Gastrocnemius medialis (tissue), 4 donors: ENCODE measurements around the gene DNPEP. TPM values are rescaled to one million over a fixed set of nuclear protein-coding genes. Genes with fewer than 3 reads are reported as not detected.

Experiments
- ATAC-seq, 2 donors: fragments of 150-250 bp; one replicate each; pipeline ENCODE4 v1.9.1; 2016
- DNase-seq, 2 donors: peaks; one replicate each; pipeline ENCODE4 v3.0.0-alpha.2; 2019
- H3K27ac ChIP-seq, 4 donors: fragments of 200-600 bp; sonication (generic); 1 replicate in 1 of 4; 2 replicates in 3 of 4; pipeline ENCODE4 v1.5.1; 2016 to 2018; ENCODE audit warnings: mild to moderate bottlenecking in 2 of 4, moderate library complexity in 1 of 4
- H3K27me3 ChIP-seq, 3 donors: fragments of 200-600 bp; sonication (generic) in 2 of 3; 1 replicate in 1 of 3; 2 replicates in 2 of 3; pipeline versions ENCODE4 v1.5.1 to v1.6.0; 2016 to 2019; ENCODE audit warnings: mild to moderate bottlenecking in 1 of 3, moderate library complexity in 1 of 3
- H3K36me3 ChIP-seq, 2 donors: fragments of 200-600 bp; sonication (generic) in 1 of 2; one replicate each; pipeline ENCODE4 v1.5.1; 2017 to 2018
- H3K4me1 ChIP-seq, 2 donors: fragments of 200-600 bp; sonication (generic) in 1 of 2; one replicate each; pipeline ENCODE4 v1.5.1; 2016 to 2017; ENCODE audit warnings: mild to moderate bottlenecking in 2 of 2
- H3K4me3 ChIP-seq, 4 donors: fragments of 200-600 bp; sonication (generic) in 3 of 4; 1 replicate in 1 of 4; 2 replicates in 3 of 4; pipeline ENCODE4 v1.5.1; 2016 to 2019; ENCODE audit warnings: mild to moderate bottlenecking in 2 of 4
- H3K9me3 ChIP-seq, 3 donors: fragments of 200-600 bp; sonication (generic) in 2 of 3; 1 replicate in 1 of 3; 2 replicates in 2 of 3; pipeline ENCODE4 v1.5.1; 2016 to 2019
- POLR2A ChIP-seq, 2 donors: fragments of 450-650 bp; IDR thresholded peaks; one replicate each; pipeline ENCODE4 v1.6.1; 2017; ENCODE audit warnings: antibody characterized with exemption in 2 of 2, mild to moderate bottlenecking in 2 of 2, moderate library complexity in 2 of 2
- in situ Hi-C, 4 donors: fragments of 200-750 bp; cut with MboI; loops; one replicate each; pipeline versions ENCODE4 v1.15.0 to v1.8.0; 2017; ENCODE audit warnings: low sequenced_read_pairs in 4 of 4
- intact Hi-C: fragments of 100-400 bp; cut with DNase I; formaldehyde crosslinking; loops from one replicate; pipeline ENCODE4 v1.15.1; 2023; ENCODE audit warnings: low total_unique reads
- total RNA-seq, 4 donors: library from RNA; depleted of rRNA; stranded (reverse); fragments of >200 nt; gene quantifications; one replicate each; pipeline versions ENCODE4 v1.1.0 to v1.2.3, GENCODE V29; 2016
- TF ChIP-seq, protein P1 (sequence below), 5 experiments: fragments of 450-650 bp in 3 of 5; fragments of 200-600 bp in 2 of 5; sonication (generic) in 2 of 5; IDR thresholded peaks in 4 of 5; conservative IDR thresholded peaks in 1 of 5; 1 replicate in 4 of 5; 2 replicates in 1 of 5; pipeline ENCODE4 v1.5.1; 2016 to 2019; ENCODE audit warnings: antibody characterized with exemption in 5 of 5, mild to moderate bottlenecking in 3 of 5, moderate library complexity in 3 of 5

The DNPEP gene
- total RNA-seq, 4 donors from 2014 or later: 56.0 to 147 (median 65.3) TPM

DNA sequence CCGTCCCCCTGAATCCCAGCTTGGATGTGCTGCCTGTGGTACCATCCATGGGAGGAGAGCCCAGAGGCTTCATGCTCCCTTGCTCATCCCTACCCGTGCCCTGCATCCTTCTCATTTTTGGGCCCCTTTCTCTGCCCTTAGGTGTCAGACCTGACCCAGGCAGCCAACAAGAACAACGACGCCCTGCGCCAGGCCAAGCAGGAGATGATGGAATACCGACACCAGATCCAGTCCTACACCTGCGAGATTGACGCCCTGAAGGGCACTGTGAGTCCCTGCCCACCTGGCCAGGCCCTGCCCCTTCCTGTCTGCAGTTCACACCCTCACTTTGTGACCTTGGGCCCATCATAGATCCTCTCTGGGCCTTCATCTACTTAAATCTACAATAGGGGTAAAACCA is 33.0 kb upstream of the DNPEP start:
- peaks cover 0 to 53% of the 10 kb centered on the region in 2 donors for H3K36me3 ChIP-seq
- peak overlapping the region; percentile 95 to 100 (median 98) for H3K27ac ChIP-seq
- H3K27me3 ChIP-seq: no peaks in the 10 kb centered on the region
- ATAC-seq: no peak
- in situ Hi-C loops: no loop called here
- no peaks in the 10 kb centered on the region for H3K9me3 ChIP-seq
- H3K4me3 ChIP-seq: peak overlapping the region; percentile 75 to 95 (median 83)
- TF ChIP-seq POLR2A (IDR thresholded peaks at IDR 0.05): no peak
- TF ChIP-seq, protein P1, sequence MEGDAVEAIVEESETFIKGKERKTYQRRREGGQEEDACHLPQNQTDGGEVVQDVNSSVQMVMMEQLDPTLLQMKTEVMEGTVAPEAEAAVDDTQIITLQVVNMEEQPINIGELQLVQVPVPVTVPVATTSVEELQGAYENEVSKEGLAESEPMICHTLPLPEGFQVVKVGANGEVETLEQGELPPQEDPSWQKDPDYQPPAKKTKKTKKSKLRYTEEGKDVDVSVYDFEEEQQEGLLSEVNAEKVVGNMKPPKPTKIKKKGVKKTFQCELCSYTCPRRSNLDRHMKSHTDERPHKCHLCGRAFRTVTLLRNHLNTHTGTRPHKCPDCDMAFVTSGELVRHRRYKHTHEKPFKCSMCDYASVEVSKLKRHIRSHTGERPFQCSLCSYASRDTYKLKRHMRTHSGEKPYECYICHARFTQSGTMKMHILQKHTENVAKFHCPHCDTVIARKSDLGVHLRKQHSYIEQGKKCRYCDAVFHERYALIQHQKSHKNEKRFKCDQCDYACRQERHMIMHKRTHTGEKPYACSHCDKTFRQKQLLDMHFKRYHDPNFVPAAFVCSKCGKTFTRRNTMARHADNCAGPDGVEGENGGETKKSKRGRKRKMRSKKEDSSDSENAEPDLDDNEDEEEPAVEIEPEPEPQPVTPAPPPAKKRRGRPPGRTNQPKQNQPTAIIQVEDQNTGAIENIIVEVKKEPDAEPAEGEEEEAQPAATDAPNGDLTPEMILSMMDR (IDR thresholded peaks at IDR 0.05 in 4 of 5, conservative IDR thresholded peaks at IDR 0.05 in 1 of 5): no peak
- intact Hi-C loops: loop anchor here (10.0 kb wide), 1 partner anchor 1586 kb away; no protein-coding TSS in a partner anchor
- H3K4me1 ChIP-seq: peaks cover 40 to 71% of the 10 kb centered on the region in 2 donors
- DNase-seq: peak in 1 of 2 donors; percentile 51

DNA sequence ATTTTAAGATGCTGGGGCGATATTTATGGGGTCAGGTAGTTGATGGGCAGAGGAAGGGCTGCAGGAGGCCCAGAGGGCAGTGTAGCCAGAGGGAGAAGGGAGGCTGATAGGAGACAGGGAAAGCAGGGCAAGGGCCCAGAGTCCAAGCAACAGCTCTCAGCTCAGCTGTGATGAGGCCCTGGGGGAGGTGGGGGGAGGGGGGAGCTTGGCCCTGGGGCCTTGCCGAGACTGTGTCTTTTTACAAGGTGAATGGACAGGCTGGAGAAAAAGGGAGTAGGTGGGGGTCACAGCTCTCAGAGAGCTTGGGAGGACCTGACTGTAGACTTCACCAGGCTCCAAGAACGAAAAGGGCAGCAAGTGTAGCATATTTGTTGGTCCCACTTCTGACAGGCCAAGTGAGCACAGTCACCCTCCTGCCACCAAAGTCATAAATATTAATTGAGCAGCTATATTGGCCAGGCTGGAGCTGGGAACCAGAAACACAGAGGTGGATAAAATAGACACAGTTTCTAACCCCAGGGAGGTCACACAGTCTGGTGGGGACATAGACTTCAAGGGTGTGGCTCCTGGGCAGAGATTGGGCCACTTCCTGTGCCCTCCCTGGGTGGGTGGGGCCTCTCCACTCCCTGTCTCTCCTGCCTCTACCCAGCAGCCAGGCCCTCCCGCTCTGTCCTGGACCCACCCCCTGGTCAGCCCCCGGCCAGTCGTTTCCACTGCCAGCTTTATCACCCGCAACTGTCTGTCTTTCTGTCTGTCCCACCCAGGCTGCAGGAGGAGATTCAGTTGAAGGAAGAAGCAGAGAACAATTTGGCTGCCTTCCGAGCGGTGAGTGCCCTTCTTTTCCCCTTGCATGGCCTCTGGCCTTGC is 31.9 kb upstream of the DNPEP start:
- H3K27me3 ChIP-seq: no peaks in the 10 kb centered on the region
- H3K36me3 ChIP-seq: peaks cover 0 to 42% of the 10 kb centered on the region in 2 donors
- DNase-seq: peak; percentile 89 to 95
- in situ Hi-C loops (no loop called here), intact Hi-C loops (loop anchor here (2.0 to 10.0 kb wide), 2 partner anchors 15 to 1585 kb away; partner anchors contain the start of gene SPEG)
- TF ChIP-seq, protein P1 (IDR thresholded peaks at IDR 0.05 in 4 of 5, conservative IDR thresholded peaks at IDR 0.05 in 1 of 5): no peak
- TF ChIP-seq POLR2A (IDR thresholded peaks at IDR 0.05): peak; percentile 78 to 86
- H3K4me3 ChIP-seq: peak overlapping the region; percentile 75 to 95 (median 83)
- H3K27ac ChIP-seq: peak overlapping the region; percentile 95 to 100 (median 98)
- H3K9me3 ChIP-seq: no peaks in the 10 kb centered on the region
- peak; percentile 57 to 61 for ATAC-seq
- H3K4me1 ChIP-seq: peaks cover 52 to 77% of the 10 kb centered on the region in 2 donors

DNA sequence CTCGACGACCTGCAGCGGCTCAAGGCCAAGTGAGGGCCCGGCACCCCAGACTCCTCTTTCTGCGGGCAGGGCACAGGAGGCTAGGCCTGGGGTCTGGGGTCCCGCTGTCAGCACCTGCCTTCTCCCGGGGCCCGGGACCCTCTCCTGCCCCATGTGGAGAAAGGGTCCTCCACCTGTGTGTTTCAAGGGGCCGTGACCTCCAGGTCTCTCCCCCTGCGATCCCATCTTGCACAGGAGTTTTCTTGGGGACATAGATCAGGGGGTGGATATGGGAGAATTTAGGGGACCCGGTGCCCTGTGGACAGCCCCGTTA is 31.3 kb upstream of the DNPEP start:
- Histone ChIP-seq H3K4me1 (peaks cover 52 to 71% of the 10 kb centered on the region in 2 donors), H3K36me3 (peaks cover 0 to 37% of the 10 kb centered on the region in 2 donors), H3K4me3 (peak overlapping the region; percentile 75 to 95 (median 83)), H3K27me3 (no peaks in the 10 kb centered on the region), H3K9me3 (no peaks in the 10 kb centered on the region), H3K27ac (peak overlapping the region; percentile 95 to 100 (median 98))
- in situ Hi-C loops (no loop called here), intact Hi-C loops (loop anchor here (2.0 kb wide), 1 partner anchor 16 kb away; the partner anchor contains the start of gene SPEG)
- DNase-seq: no peak
- no peak for ATAC-seq
- TF ChIP-seq, protein P1 (IDR thresholded peaks at IDR 0.05 in 4 of 5, conservative IDR thresholded peaks at IDR 0.05 in 1 of 5): no peak
- no peak for TF ChIP-seq POLR2A (IDR thresholded peaks at IDR 0.05)

DNA sequence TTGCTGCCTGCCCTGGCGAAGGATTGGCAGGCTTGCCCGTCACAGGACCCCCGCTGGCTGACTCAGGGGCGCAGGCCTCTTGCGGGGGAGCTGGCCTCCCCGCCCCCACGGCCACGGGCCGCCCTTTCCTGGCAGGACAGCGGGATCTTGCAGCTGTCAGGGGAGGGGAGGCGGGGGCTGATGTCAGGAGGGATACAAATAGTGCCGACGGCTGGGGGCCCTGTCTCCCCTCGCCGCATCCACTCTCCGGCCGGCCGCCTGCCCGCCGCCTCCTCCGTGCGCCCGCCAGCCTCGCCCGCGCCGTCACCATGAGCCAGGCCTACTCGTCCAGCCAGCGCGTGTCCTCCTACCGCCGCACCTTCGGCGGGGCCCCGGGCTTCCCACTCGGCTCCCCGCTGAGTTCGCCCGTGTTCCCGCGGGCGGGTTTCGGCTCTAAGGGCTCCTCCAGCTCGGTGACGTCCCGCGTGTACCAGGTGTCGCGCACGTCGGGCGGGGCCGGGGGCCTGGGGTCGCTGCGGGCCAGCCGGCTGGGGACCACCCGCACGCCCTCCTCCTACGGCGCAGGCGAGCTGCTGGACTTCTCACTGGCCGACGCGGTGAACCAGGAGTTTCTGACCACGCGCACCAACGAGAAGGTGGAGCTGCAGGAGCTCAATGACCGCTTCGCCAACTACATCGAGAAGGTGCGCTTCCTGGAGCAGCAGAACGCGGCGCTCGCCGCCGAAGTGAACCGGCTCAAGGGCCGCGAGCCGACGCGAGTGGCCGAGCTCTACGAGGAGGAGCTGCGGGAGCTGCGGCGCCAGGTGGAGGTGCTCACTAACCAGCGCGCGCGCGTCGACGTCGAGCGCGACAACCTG is 30.7 kb upstream of the DNPEP start, which contains the start of gene DES:
TSS of gene DES (plus strand) at position 223 of the 857 bp plus-strand sequence. CDS start at position 309, 86 bp downstream.
- H3K4me1 ChIP-seq: peaks cover 52 to 65% of the 10 kb centered on the region in 2 donors
- peak; percentile 94 to 98 for TF ChIP-seq POLR2A (IDR thresholded peaks at IDR 0.05)
- TF ChIP-seq, protein P1 (IDR thresholded peaks at IDR 0.05 in 4 of 5, conservative IDR thresholded peaks at IDR 0.05 in 1 of 5): peak in 2 of 5 experiments; percentile 11 to 18
- no peaks in the 10 kb centered on the region for H3K9me3 ChIP-seq
- peak within 1 kb of the TSS; percentile 75 to 95 (median 83) for H3K4me3 ChIP-seq
- in situ Hi-C loops (no loop called here), intact Hi-C loops (loop anchor here (1.0 to 2.0 kb wide), 3 partner anchors 13 to 34 kb away; partner anchors contain the start of gene SPEG)
- H3K27ac ChIP-seq: peak within 1 kb of the TSS; percentile 95 to 100 (median 98)
- H3K27me3 ChIP-seq: no peaks in the 10 kb centered on the region
- peak; percentile 47 to 55 for ATAC-seq
- peaks cover 0 to 31% of the 10 kb centered on the region in 2 donors for H3K36me3 ChIP-seq
- DNase-seq: peak; percentile 87 to 94
